HepG2 (cell line): ENCODE measurements around the gene SEPHS2. TPM values are rescaled to one million over a fixed set of nuclear protein-coding genes. Genes with fewer than 3 reads are reported as not detected.

Source experiments
- DNMT1 ChIP-seq: sonication (generic); formaldehyde crosslinking; IDR thresholded peaks from 2 replicates; pipeline ENCODE4 v1.5.1; 2020; ENCODE audit warnings: mild to moderate bottlenecking, missing genetic modification reagents
- IKZF1 ChIP-seq: fragments of 450-650 bp; IDR thresholded peaks from 2 replicates; pipeline ENCODE4 v1.7.1; 2016
- KAT7 ChIP-seq: IDR thresholded peaks from 2 replicates; pipeline ENCODE4 v1.6.1; 2018; ENCODE audit warnings: borderline replicate concordance, missing compliant biosample characterization
- NFE2L2 ChIP-seq: fragments of 150-350 bp; IDR thresholded peaks from 2 replicates; pipeline ENCODE4 v1.6.1; 2014; ENCODE audit warnings: low read length
- PTBP1 ChIP-seq: fragments of 200-400 bp; formaldehyde crosslinking; IDR thresholded peaks from 2 replicates; pipeline ENCODE4 v1.6.1; 2018; ENCODE audit warnings: low read length, low read depth; ENCODE audit not compliant: poor library complexity, severe bottlenecking
- RCOR2 ChIP-seq: IDR thresholded peaks from 2 replicates; pipeline ENCODE4 v1.6.1; 2016; ENCODE audit warnings: missing biosample characterization, missing genetic modification reagents
- XRCC5 ChIP-seq: fragments of 200-400 bp; formaldehyde crosslinking; optimal IDR thresholded peaks from 2 replicates; pipeline ENCODE3; 2017; ENCODE audit warnings: mild to moderate bottlenecking, low read length
- ZNF263 ChIP-seq: sonication (generic); formaldehyde crosslinking; IDR thresholded peaks from 2 replicates; pipeline ENCODE4 v1.4.0; 2020; ENCODE audit warnings: missing genetic modification reagents
- ZNF343 ChIP-seq: sonication (generic); formaldehyde crosslinking; IDR thresholded peaks from 2 replicates; pipeline ENCODE4 v1.4.0; 2020; ENCODE audit warnings: mild to moderate bottlenecking, missing genetic modification reagents
- ZNF382 ChIP-seq: sonication (generic); formaldehyde crosslinking; IDR thresholded peaks from 2 replicates; pipeline ENCODE4 v1.5.0; 2020; ENCODE audit warnings: missing genetic modification reagents, mild to moderate bottlenecking, borderline replicate concordance
- ZNF432 ChIP-seq: sonication (generic); formaldehyde crosslinking; IDR thresholded peaks from 2 replicates; pipeline ENCODE4 v1.5.0; 2020; ENCODE audit warnings: missing genetic modification reagents, mild to moderate bottlenecking, borderline replicate concordance
- ZNF546 ChIP-seq: sonication (generic); formaldehyde crosslinking; conservative IDR thresholded peaks from 2 replicates; pipeline ENCODE4 v1.8.1; 2023; ENCODE audit warnings: mild to moderate bottlenecking, missing genetic modification reagents
- ZNF552 ChIP-seq: sonication (generic); formaldehyde crosslinking; IDR thresholded peaks from 2 replicates; pipeline ENCODE4 v1.9.0; 2022; ENCODE audit warnings: missing genetic modification reagents, mild to moderate bottlenecking, borderline replicate concordance
- polyA plus RNA-seq, 8 experiments: library from polyadenylated mRNA; depleted of rRNA in 3 of 8; stranded (reverse) in 7 of 8; unstranded in 1 of 8; fragments of >200 nt; fragmentation: Illumina TruSeq in 4 of 8; extraction: Trizol in 4 of 8; gene quantifications; 2 replicates each; pipeline versions ENCODE4 v1.2.1 to v1.2.3, GENCODE V29; 2011 to 2016; ENCODE audit warnings: low read depth in 4 of 8, missing spikeins in 1 of 8, mixed read lengths in 1 of 8; ENCODE audit not compliant: insufficient read depth in 1 of 8
- total RNA-seq, 5 experiments: library from RNA; depleted of rRNA; stranded (reverse); fragments of >200 nt; fragmentation: Illumina TruSeq; extraction: Trizol; gene quantifications; 2 replicates each; pipeline ENCODE4 v1.2.3, GENCODE V29; 2016; ENCODE audit warnings: low read depth in 1 of 5
- TF ChIP-seq, protein P1 (sequence below): sonication (generic); formaldehyde crosslinking; IDR thresholded peaks from 2 replicates; pipeline ENCODE4 v1.8.0; 2022; ENCODE audit warnings: mild to moderate bottlenecking, missing genetic modification reagents, borderline replicate concordance
- TF ChIP-seq, protein P2 (sequence below): sonication (generic); formaldehyde crosslinking; IDR thresholded peaks from 2 replicates; pipeline ENCODE4 v1.4.0; 2020; ENCODE audit warnings: mild to moderate bottlenecking, missing genetic modification reagents
- TF ChIP-seq, protein P3 (sequence below): sonication (generic); formaldehyde crosslinking; IDR thresholded peaks from 2 replicates; pipeline ENCODE4 v1.5.1; 2020; ENCODE audit warnings: missing genetic modification reagents, mild to moderate bottlenecking, borderline replicate concordance
- TF ChIP-seq, protein P4 (sequence below): sonication (generic); formaldehyde crosslinking; IDR thresholded peaks from 2 replicates; pipeline ENCODE4 v1.4.0; 2020; ENCODE audit warnings: mild to moderate bottlenecking, missing genetic modification reagents
- TF ChIP-seq, protein P5 (sequence below): sonication (generic); formaldehyde crosslinking; conservative IDR thresholded peaks from 2 replicates; pipeline ENCODE4 v1.8.0; 2022; ENCODE audit warnings: missing genetic modification reagents

Gene SEPHS2
- total and polyA plus RNA-seq, 2 of the 13 experiments (the other 11 are each of a cell fraction or from before 2014, with no cell fraction given): 20.7 to 127 TPM

DNA sequence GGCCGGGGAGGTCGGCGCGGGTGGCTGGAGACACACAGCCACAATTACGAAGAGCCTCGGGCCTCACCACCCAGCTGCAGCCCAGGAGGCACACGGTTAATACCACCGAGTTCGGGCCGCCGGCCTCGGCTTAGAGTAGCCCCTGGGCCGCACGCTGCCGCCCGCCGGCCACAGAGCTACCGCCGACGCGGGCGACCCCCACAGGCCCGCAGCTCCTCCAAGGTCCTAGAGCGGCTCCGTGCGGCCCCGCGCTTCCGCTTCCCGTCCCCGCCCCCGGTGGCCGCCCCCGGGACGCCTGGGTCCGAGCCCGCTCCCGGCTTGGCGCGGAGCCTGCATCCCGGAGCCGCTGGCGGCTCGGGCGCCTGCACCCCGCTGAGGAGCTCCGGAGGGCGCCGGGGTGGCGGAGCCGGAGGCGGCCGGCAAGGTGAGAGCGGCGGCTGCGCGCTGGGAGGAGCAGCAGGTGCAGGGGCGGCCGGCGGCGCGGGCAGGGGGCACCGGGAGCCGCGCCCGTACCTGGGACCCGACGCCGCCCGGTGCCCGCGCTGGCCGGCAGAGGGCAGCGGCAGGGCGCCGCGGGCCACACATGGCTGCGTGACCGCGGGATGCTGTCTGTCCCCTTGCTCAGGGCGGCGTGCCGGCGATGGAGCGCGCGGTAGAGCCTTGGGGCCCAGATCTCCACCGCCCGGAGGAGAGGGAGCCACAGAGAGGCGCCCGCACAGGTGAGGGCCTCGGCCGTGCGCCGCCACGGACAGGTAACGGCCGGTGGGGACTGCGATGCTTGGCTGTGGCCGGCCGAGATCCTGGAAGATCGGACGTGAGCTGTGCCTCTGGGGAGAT lies 50.3 kb downstream of the SEPHS2 start, which contains the start of gene ZNF48 (continued):
- TF ChIP-seq KAT7 (peak; percentile 70), XRCC5 (peak; percentile 89), ZNF552 (CRISPR knock-in tag) (0 out of 2 replicates have a peak, but pooled peaks have one; percentile 56), ZNF343 (CRISPR knock-in tag) (peak; percentile 64), IKZF1 (no peak), NFE2L2 (no peak), RCOR2 (CRISPR knock-in tag) (no peak), ZNF382 (no peak), ZNF263 (CRISPR knock-in tag) (no peak), DNMT1 (CRISPR knock-in tag) (no peak; the same call in 1 of the 2 replicates), ZNF432 (CRISPR knock-in tag) (no peak), PTBP1 (peak; percentile 46), ZNF546 (0 out of 2 replicates have a peak, but pooled peaks have one; percentile 27)
- TF ChIP-seq, protein P1, sequence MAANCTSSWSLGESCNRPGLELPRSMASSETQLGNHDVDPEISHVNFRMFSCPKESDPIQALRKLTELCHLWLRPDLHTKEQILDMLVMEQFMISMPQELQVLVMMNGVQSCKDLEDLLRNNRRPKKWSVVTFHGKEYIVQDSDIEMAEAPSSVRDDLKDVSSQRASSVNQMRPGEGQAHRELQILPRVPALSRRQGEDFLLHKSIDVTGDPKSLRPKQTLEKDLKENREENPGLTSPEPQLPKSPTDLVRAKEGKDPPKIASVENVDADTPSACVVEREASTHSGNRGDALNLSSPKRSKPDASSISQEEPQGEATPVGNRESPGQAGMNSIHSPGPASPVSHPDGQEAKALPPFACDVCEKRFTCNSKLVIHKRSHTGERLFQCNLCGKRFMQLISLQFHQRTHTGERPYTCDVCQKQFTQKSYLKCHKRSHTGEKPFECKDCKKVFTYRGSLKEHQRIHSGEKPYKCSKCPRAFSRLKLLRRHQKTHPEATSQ (CRISPR knock-in tag): no peak
- TF ChIP-seq, protein P2, sequence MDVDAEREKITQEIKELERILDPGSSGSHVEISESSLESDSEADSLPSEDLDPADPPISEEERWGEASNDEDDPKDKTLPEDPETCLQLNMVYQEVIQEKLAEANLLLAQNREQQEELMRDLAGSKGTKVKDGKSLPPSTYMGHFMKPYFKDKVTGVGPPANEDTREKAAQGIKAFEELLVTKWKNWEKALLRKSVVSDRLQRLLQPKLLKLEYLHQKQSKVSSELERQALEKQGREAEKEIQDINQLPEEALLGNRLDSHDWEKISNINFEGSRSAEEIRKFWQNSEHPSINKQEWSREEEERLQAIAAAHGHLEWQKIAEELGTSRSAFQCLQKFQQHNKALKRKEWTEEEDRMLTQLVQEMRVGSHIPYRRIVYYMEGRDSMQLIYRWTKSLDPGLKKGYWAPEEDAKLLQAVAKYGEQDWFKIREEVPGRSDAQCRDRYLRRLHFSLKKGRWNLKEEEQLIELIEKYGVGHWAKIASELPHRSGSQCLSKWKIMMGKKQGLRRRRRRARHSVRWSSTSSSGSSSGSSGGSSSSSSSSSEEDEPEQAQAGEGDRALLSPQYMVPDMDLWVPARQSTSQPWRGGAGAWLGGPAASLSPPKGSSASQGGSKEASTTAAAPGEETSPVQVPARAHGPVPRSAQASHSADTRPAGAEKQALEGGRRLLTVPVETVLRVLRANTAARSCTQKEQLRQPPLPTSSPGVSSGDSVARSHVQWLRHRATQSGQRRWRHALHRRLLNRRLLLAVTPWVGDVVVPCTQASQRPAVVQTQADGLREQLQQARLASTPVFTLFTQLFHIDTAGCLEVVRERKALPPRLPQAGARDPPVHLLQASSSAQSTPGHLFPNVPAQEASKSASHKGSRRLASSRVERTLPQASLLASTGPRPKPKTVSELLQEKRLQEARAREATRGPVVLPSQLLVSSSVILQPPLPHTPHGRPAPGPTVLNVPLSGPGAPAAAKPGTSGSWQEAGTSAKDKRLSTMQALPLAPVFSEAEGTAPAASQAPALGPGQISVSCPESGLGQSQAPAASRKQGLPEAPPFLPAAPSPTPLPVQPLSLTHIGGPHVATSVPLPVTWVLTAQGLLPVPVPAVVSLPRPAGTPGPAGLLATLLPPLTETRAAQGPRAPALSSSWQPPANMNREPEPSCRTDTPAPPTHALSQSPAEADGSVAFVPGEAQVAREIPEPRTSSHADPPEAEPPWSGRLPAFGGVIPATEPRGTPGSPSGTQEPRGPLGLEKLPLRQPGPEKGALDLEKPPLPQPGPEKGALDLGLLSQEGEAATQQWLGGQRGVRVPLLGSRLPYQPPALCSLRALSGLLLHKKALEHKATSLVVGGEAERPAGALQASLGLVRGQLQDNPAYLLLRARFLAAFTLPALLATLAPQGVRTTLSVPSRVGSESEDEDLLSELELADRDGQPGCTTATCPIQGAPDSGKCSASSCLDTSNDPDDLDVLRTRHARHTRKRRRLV (CRISPR knock-in tag): 0 out of 2 replicates have a peak, but pooled peaks have one; percentile 54
- TF ChIP-seq, protein P3, sequence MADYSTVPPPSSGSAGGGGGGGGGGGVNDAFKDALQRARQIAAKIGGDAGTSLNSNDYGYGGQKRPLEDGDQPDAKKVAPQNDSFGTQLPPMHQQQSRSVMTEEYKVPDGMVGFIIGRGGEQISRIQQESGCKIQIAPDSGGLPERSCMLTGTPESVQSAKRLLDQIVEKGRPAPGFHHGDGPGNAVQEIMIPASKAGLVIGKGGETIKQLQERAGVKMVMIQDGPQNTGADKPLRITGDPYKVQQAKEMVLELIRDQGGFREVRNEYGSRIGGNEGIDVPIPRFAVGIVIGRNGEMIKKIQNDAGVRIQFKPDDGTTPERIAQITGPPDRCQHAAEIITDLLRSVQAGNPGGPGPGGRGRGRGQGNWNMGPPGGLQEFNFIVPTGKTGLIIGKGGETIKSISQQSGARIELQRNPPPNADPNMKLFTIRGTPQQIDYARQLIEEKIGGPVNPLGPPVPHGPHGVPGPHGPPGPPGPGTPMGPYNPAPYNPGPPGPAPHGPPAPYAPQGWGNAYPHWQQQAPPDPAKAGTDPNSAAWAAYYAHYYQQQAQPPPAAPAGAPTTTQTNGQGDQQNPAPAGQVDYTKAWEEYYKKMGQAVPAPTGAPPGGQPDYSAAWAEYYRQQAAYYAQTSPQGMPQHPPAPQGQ (CRISPR knock-in tag): no peak
- TF ChIP-seq, protein P4, sequence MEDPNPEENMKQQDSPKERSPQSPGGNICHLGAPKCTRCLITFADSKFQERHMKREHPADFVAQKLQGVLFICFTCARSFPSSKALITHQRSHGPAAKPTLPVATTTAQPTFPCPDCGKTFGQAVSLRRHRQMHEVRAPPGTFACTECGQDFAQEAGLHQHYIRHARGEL (CRISPR knock-in tag): 0 out of 2 replicates have a peak, but pooled peaks have one; percentile 1
- TF ChIP-seq, protein P5, sequence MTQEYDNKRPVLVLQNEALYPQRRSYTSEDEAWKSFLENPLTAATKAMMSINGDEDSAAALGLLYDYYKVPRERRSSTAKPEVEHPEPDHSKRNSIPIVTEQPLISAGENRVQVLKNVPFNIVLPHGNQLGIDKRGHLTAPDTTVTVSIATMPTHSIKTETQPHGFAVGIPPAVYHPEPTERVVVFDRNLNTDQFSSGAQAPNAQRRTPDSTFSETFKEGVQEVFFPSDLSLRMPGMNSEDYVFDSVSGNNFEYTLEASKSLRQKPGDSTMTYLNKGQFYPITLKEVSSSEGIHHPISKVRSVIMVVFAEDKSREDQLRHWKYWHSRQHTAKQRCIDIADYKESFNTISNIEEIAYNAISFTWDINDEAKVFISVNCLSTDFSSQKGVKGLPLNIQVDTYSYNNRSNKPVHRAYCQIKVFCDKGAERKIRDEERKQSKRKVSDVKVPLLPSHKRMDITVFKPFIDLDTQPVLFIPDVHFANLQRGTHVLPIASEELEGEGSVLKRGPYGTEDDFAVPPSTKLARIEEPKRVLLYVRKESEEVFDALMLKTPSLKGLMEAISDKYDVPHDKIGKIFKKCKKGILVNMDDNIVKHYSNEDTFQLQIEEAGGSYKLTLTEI (CRISPR knock-in tag): no peak
